HEK293T (cell line): ENCODE data around the gene APMAP.
"Not testable (repeated sequence)": the region's sequence is repeated elsewhere in the genome, so short reads cannot be mapped to it uniquely, and the experiment has no call there.

ENCODE experiments used
- CTCF ChIA-PET: fragments of 350-600 bp; formaldehyde crosslinking; extraction: SDS; loops from one replicate; lab custom pipeline; 2021; ENCODE audit warnings: antibody characterized with exemption, inconsistent platforms; lab: Yijun Ruan, JAX
- POLR2A ChIA-PET: fragments of 350-600 bp; formaldehyde crosslinking; extraction: SDS; loops from one replicate; lab custom pipeline; 2020; ENCODE audit warnings: antibody characterized with exemption, inconsistent platforms; lab: Yijun Ruan, JAX
- DNase-seq: peaks from one replicate; pipeline ENCODE4 v3.0.0; 2012; ENCODE audit warnings: mixed read lengths; ENCODE audit errors: extremely low spot score
- ARNT ChIP-seq: fragments of 450-650 bp; IDR thresholded peaks from 2 replicates; pipeline ENCODE4 v1.6.1; 2017; ENCODE audit warnings: mild to moderate bottlenecking
- BHLHE40 ChIP-seq: fragments of 450-650 bp; IDR thresholded peaks from 2 replicates; pipeline ENCODE4 v1.6.1; 2016; ENCODE audit warnings: mild to moderate bottlenecking, moderate library complexity, borderline replicate concordance
- CTBP1 ChIP-seq: fragments of 450-650 bp; IDR thresholded peaks from 2 replicates; pipeline ENCODE4 v1.6.1; 2016; ENCODE audit warnings: borderline replicate concordance
- ELF4 ChIP-seq: fragments of 450-650 bp; IDR thresholded peaks from 2 replicates; pipeline ENCODE4 v1.6.1; 2017; ENCODE audit warnings: antibody characterized with exemption
- FOXA1 ChIP-seq: fragments of 450-650 bp; IDR thresholded peaks from 2 replicates; pipeline ENCODE4 v1.6.1; 2016; ENCODE audit warnings: mild to moderate bottlenecking
- FOXK2 ChIP-seq: fragments of 450-650 bp; IDR thresholded peaks from 2 replicates; pipeline ENCODE4 v1.6.1; 2016; ENCODE audit warnings: mild to moderate bottlenecking
- FOXM1 ChIP-seq: fragments of 450-650 bp; IDR thresholded peaks from 2 replicates; pipeline ENCODE4 v1.6.1; 2017; ENCODE audit warnings: mild to moderate bottlenecking, borderline replicate concordance
- HDGF ChIP-seq: fragments of 450-650 bp; IDR thresholded peaks from 2 replicates; pipeline ENCODE4 v1.6.1; 2017; ENCODE audit warnings: antibody characterized with exemption, borderline replicate concordance
- L3MBTL2 ChIP-seq: fragments of 450-650 bp; conservative IDR thresholded peaks from 2 replicates; pipeline ENCODE4 v1.6.1; 2016; ENCODE audit warnings: mild to moderate bottlenecking
- LEF1 ChIP-seq: fragments of 450-650 bp; IDR thresholded peaks from 2 replicates; pipeline ENCODE4 v1.6.1; 2017; ENCODE audit warnings: mild to moderate bottlenecking, borderline replicate concordance
- NFRKB ChIP-seq: fragments of 450-650 bp; IDR thresholded peaks from 2 replicates; pipeline ENCODE4 v1.6.1; 2016; ENCODE audit warnings: mild to moderate bottlenecking, moderate library complexity
- PKNOX1 ChIP-seq: fragments of 450-650 bp; IDR thresholded peaks from 2 replicates; pipeline ENCODE4 v1.6.1; 2016
- SP1 ChIP-seq: fragments of 450-650 bp; IDR thresholded peaks from 2 replicates; pipeline ENCODE4 v1.6.1; 2017
- SUZ12 ChIP-seq: fragments of 450-650 bp; IDR thresholded peaks from 2 replicates; pipeline ENCODE4 v1.6.1; 2016; ENCODE audit warnings: mild to moderate bottlenecking
- TARDBP ChIP-seq: fragments of 450-650 bp; IDR thresholded peaks from 2 replicates; pipeline ENCODE4 v1.6.1; 2016
- ZNF384 ChIP-seq: fragments of 450-650 bp; IDR thresholded peaks from 2 replicates; pipeline ENCODE4 v1.6.1; 2016

The APMAP gene

DNA sequence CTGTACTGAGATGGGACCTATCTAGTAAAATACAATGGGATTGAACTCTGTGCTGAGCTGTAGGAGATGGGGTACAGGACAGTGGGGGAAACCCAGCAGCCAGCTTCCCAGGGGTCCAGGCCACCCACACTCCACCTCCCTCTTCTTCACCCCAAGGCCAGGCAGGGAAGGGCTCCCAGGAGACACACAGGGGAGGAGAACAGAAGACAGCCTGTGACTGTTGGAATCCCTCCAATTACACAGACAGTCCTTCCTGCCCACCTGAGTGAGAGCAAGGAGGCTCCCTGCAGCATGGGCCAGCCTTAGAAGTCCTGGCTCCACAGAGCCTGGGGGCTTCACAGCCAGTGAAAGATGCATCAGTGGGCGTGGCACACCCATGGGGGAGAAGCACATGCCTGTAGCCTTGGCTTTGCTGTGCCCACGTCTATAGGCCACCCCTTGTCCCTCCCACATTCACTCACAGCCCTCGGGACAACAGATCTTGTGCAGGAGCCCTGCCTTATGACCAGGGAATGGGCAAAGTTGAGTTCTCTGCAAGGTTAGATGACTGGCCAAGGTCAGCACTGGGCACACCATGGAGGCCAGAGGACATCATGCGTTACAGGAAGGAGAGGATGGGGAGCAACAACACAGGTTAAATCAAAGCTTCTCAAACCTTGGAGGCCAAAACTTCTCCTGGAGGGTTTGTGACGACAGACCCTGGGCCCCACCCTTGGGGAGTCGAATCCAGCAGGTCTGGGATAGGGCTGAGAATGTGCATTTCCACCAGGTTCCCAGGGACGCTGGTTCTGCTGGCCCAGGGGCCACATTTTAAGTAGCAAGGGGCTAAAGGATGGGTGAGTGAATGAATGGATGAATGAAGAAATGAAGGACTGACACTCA, 55.8 kb downstream of the APMAP start:
- POLR2A ChIA-PET, result no interaction called here
- TF ChIP-seq L3MBTL2 (no peak), FOXM1 (no peak), FOXA1 (no peak), NFRKB (no peak), SP1 (no peak), LEF1 (no peak), TARDBP (no peak), BHLHE40 (no peak), ARNT (no peak), CTBP1 (no peak), SUZ12 (no peak), ZNF384 (no peak)
- DNase-seq, result no peak
- CTCF ChIA-PET, result no interaction called here

GRCh38 chr20:24935766-24936525, 56.6 kb downstream of the APMAP start:
- TF ChIP-seq SUZ12 (no peak), TARDBP (no peak), ARNT (no peak), LEF1 (no peak), SP1 (no peak), FOXA1 (no peak)
- ChIA-PET POLR2A (no interaction called here), CTCF (no interaction called here)
- DNase-seq, result no peak

DNA sequence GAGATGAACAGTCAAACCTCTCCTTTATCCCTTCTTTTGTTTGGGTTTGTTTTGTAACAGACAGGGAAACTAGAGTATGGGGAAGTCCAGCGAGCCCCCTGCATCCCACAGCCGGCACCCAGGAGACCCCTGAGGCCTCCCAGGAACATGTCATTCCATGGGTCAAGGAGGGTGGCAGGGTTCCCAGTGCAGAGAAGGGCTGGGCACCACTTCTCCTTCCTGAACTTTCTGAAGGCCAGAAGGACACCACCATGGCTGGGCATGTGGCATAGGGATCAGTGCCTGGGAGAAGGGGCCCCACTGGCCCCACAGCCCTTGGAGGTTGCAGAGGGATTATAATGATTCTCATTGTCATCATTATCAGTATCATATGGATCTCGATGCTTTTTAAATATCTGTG, 57.4 kb downstream of the APMAP start:
- CTCF ChIA-PET, result no interaction called here
- TF ChIP-seq BHLHE40 (no peak), SUZ12 (no peak), NFRKB (no peak), FOXM1 (no peak), FOXK2 (no peak), TARDBP (no peak), PKNOX1 (no peak), HDGF (no peak), ZNF384 (no peak), SP1 (no peak), ELF4 (no peak), LEF1 (no peak), FOXA1 (no peak), L3MBTL2 (no peak)
- no peak for DNase-seq
- POLR2A ChIA-PET, result interaction anchor here (0.6 kb wide), 1 partner anchor 1809 kb away, joined by 3 read pairs; no protein-coding TSS in a partner anchor

DNA sequence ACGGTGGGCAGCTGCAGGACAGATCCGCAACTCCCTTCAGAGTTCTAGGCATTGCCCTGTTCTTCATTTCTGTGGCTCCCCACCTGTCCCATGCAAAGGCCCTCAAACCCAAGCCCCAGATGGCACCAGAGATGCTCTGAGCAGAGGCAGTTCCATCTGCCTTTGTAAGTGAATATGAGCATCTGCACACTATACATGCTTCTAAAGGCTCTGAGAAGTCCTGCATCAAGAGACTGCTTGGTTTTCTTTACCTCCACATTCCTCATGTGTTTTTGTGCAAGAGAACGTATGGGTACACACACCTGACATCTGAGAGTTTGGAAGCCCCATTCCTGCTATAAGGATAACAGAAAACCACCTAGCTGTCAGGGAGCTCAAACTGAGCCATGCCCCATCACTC, 57.8 kb downstream of the APMAP start:
- TF ChIP-seq SP1 (no peak), HDGF (no peak), FOXA1 (no peak), BHLHE40 (no peak), PKNOX1 (no peak), LEF1 (no peak), ARNT (no peak), L3MBTL2 (no peak), FOXM1 (no peak)
- DNase-seq, result no peak
- POLR2A ChIA-PET, result interaction anchor here (0.6 kb wide), 1 partner anchor 1809 kb away, joined by 3 read pairs; no protein-coding TSS in a partner anchor
- CTCF ChIA-PET, result no interaction called here

DNA sequence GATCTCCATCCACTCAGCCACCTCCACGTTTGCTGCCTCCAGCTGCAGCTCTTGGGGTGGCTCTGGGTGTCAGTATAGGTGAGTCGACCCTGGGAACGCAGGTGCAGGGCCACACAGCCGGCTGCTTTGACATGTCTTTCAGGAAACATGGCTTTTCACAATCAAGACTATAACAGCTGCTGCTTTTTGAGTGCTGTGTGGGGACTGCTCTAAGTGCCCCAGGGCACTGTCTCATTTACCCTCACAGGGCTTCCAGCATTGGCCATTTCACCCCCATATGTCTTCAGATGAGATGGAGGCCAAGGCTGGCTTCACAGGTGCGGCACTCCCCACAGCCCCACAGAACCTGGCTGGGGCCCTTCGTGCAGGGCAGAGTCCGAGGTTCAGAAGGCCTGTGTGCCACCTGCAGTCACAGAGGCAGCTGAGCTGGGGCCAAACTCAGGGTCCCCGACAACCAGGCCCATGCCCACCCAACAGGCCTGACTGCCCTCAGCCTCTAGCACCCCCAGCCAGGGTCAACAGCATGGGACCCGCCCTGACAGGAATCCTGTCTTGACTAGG, 58.4 kb downstream of the APMAP start:
- DNase-seq, result no peak
- CTCF ChIA-PET, result no interaction called here
- POLR2A ChIA-PET, result interaction anchor here (0.6 kb wide), 1 partner anchor 1808 kb away, joined by 3 read pairs; no protein-coding TSS in a partner anchor
- TF ChIP-seq L3MBTL2 (no peak), LEF1 (no peak), ZNF384 (no peak), FOXK2 (no peak), SUZ12 (no peak)

DNA sequence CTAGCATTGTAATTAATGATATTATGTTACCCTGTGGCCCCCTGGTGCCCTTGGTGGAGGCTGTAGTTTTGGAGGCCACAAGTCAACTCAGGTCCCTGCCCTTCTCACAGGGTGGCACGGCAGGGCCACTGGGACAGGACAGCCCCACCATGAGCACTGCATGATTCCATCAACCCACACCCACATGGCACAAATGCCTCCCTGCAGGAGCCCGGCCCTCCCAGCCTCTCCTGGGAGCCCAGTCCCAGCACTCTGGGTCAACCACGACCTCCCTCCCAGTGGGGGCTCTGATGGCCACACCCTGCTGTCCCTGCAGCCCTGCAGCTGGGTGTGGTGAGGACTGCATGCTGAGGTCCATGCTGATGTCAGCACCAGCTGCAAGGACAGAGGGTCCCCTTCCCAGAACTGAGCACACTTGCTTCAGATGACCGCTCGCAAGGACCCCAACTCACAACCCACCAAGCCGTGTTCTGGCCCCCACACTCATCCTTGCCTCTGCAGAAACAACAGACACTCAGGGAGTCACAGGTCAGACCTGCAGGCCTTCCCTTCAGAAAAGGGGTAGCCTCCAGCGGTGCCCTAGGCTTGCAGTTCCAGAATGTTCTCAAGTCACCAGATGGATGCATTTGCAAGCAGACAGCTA, 59.2 kb downstream of the APMAP start:
- no peak for DNase-seq

DNA sequence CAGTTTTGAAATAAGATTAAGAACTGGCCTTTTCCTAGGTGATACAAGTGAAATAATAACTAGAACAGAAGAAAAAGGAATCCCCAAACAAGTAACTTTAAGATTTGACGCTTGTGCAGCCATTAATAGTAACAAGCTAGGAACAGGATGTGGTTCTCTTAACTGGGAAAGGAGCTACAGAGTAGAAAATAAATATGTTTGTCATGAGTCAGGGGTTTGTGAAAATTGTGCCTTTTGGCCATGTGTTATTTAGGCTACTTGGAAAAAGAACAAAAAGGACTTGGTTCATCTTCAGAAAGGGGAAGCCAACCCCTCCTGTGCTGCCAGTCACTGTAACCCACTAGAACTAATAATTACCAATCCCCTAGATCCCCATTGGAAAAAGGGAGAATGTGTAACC, 60.7 kb downstream of the APMAP start:
- CTCF ChIA-PET, result not testable (repeated sequence)

More for the DNA sequence above, 59.2 kb downstream of the APMAP start:
- TF ChIP-seq ARNT (no peak), TARDBP (no peak), ELF4 (no peak), HDGF (no peak), FOXM1 (no peak), BHLHE40 (no peak), LEF1 (no peak), L3MBTL2 (no peak), PKNOX1 (no peak), ZNF384 (no peak), SUZ12 (no peak), FOXA1 (no peak), SP1 (no peak)
- ChIA-PET CTCF (no interaction called here), POLR2A (no interaction called here)

DNA sequence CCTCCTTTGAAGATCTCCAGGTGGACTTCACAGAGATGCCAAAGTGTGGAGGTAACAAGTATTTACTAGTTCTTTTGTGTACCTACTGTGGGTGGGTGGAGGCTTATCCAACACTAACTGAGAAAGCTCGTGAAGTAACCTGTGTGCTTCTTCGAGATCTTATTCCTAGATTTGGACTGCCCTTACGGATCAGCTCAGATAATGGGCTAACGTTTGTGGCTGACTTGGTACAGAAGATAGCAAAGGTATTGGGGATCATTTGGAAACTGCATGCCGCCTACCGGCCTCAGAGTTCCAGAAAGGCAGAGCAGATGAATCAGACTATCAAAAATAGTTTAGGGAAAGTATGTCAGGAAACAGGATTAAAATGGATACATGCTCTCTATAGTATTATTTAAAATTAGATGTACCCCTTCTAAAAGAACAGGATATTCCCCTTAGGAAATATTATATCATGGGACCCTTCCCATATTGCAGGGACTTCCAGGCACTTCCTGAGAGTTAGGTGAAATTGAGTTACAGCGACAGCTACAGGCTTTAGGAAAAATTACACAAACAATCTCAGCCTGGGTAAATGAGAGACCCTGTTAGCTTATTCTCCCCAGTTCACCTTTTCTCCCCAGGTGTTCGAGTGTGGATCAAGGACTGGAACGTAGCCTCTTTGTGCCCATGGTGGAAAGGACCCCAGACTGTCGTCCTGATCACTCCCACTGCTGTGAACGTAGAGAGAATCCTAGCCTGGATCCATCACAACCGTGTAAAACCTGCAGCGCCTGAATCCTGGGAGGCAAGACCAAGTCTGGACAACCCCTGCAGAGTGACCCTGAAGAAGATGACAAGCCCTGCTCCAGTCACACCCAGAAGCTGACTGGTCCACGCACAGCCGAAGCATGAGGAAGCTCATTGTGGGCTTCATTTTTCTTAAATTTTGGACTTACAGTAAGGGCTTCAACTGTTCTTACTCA, 61.5 kb downstream of the APMAP start:
- DNase-seq, result not testable (repeated sequence)
- ChIA-PET CTCF (interaction anchor here (0.6 to 1.7 kb wide), 4 partner anchors 11 to 1489 kb away, joined by 3 to 7 read pairs (median 3); no protein-coding TSS in a partner anchor), POLR2A (interaction anchor here (1.1 kb wide), 1 partner anchor 62 kb away, joined by 3 read pairs; the partner anchor contains the start of gene APMAP)

More for the DNA sequence above, 60.7 kb downstream of the APMAP start:
- DNase-seq, POLR2A ChIA-PET: not testable (repeated sequence)
